Endothelial cell of hepatic sinusoid (primary cell): ENCODE results near the gene GPR107.
"Not testable (repeated sequence)": the region's sequence is repeated elsewhere in the genome, so short reads cannot be mapped to it uniquely, and the experiment has no call there.

Experiments
- in situ Hi-C: cut with HindIII; loops from 2 replicates; pipeline ENCODE4 v1.10.0; 2017; ENCODE audit warnings: low sequenced_read_pairs

Gene GPR107

GRCh38 chr9:130053504-130054324 is at the start of gene GPR107:
Gene GPR107, plus strand, starts transcription at chr9:130053906. Its CDS starts 27 bp downstream, at chr9:130053933.
- in situ Hi-C loops = loop anchor here (5.0 to 10.0 kb wide), 4 partner anchors 61 to 219 kb away; partner anchors contain the start of genes C9orf78 and USP20

GRCh38 chr9:130003943-130004552 is 49.7 kb upstream of the GPR107 start:
- in situ Hi-C loops = no loop called here

- in situ Hi-C loops = not testable (repeated sequence)
Measured at GRCh38 chr9:130006952-130007351, 46.8 kb upstream of the GPR107 start.

GRCh38 chr9:130008538-130008937 is 45.2 kb upstream of the GPR107 start:
- in situ Hi-C loops = no loop called here

GRCh38 chr9:130009546-130009945 is 44.2 kb upstream of the GPR107 start:
- in situ Hi-C loops = not testable (repeated sequence)

- in situ Hi-C loops = no loop called here
Measured at GRCh38 chr9:130010151-130010988, 43.3 kb upstream of the GPR107 start.

- in situ Hi-C loops = no loop called here
Measured at GRCh38 chr9:130013326-130013725, 40.4 kb upstream of the GPR107 start.

GRCh38 chr9:130015353-130016019 is 38.2 kb upstream of the GPR107 start:
- in situ Hi-C loops = no loop called here

- in situ Hi-C loops = no loop called here
Measured at GRCh38 chr9:130017076-130017475, 36.6 kb upstream of the GPR107 start.

- in situ Hi-C loops = not testable (repeated sequence)
Measured at GRCh38 chr9:130017510-130017909, 36.2 kb upstream of the GPR107 start.

GRCh38 chr9:130018265-130018664 is 35.4 kb upstream of the GPR107 start:
- in situ Hi-C loops = no loop called here

- in situ Hi-C loops = no loop called here
Measured at GRCh38 chr9:130020618-130021017, 33.1 kb upstream of the GPR107 start.

- in situ Hi-C loops = no loop called here
Measured at GRCh38 chr9:130021123-130021522, 32.6 kb upstream of the GPR107 start.

- in situ Hi-C loops = not testable (repeated sequence)
Measured at GRCh38 chr9:130021842-130022241, 31.9 kb upstream of the GPR107 start.

GRCh38 chr9:130022566-130023143 is 31.1 kb upstream of the GPR107 start:
- in situ Hi-C loops = no loop called here

GRCh38 chr9:130023144-130023787 is 30.4 kb upstream of the GPR107 start:
- in situ Hi-C loops = no loop called here

- in situ Hi-C loops = no loop called here
Measured at GRCh38 chr9:130023994-130024596, 29.6 kb upstream of the GPR107 start.

- in situ Hi-C loops = no loop called here
Measured at GRCh38 chr9:130024597-130024994, 29.1 kb upstream of the GPR107 start.

- in situ Hi-C loops = no loop called here
Measured at GRCh38 chr9:130026583-130027340, 26.9 kb upstream of the GPR107 start.
